NCI-H82 (cell line): ENCODE measurements around the gene KRT82.
"Not testable (repeated sequence)": the region's sequence is repeated elsewhere in the genome, so short reads cannot be mapped to it uniquely, and the experiment has no call there.

Source experiments
- DNase-seq: peaks from one replicate; lab custom pipeline; 2025; lab: John Stamatoyannopoulos, UW

KRT82 gene

GRCh38 chr12:52410589-52411248 is 4.6 kb upstream of the KRT82 start:
- not testable (repeated sequence) for DNase-seq

GRCh38 chr12:52407918-52408317 is 1.8 kb upstream of the KRT82 start:
- DNase-seq, result no peak

- DNase-seq, result no peak
Observed at GRCh38 chr12:52404951-52405350, 1.2 kb downstream of the KRT82 start.

GRCh38 chr12:52403561-52403960 is 2.6 kb downstream of the KRT82 start:
- no peak for DNase-seq

GRCh38 chr12:52402873-52403540 is 3.1 kb downstream of the KRT82 start:
- no peak for DNase-seq

GRCh38 chr12:52402377-52402776 is 3.8 kb downstream of the KRT82 start:
- no peak for DNase-seq

GRCh38 chr12:52401926-52402325 is 4.2 kb downstream of the KRT82 start:
- DNase-seq, result no peak

GRCh38 chr12:52401526-52401925 is 4.6 kb downstream of the KRT82 start:
- no peak for DNase-seq

- no peak for DNase-seq
Observed at GRCh38 chr12:52400906-52401305, 5.2 kb downstream of the KRT82 start.

- DNase-seq, result no peak
Observed at GRCh38 chr12:52399756-52400155, 6.4 kb downstream of the KRT82 start.

- DNase-seq, result no peak
Observed at GRCh38 chr12:52398176-52398575, 8.0 kb downstream of the KRT82 start.

- DNase-seq, result no peak
Observed at GRCh38 chr12:52396656-52397055, 9.5 kb downstream of the KRT82 start.

- DNase-seq, result peak; percentile 25
Observed at GRCh38 chr12:52395761-52396434, 10.2 kb downstream of the KRT82 start.

- DNase-seq, result no peak
Observed at GRCh38 chr12:52394836-52395405, 11.2 kb downstream of the KRT82 start.

GRCh38 chr12:52392465-52393007 is 13.6 kb downstream of the KRT82 start:
- DNase-seq, result no peak

- no peak for DNase-seq
Observed at GRCh38 chr12:52391618-52392002, 14.5 kb downstream of the KRT82 start.

- peak; percentile 28 for DNase-seq
Observed at GRCh38 chr12:52390739-52391617, 15.2 kb downstream of the KRT82 start.

- DNase-seq, result no peak
Observed at GRCh38 chr12:52389313-52390207, 16.6 kb downstream of the KRT82 start.

GRCh38 chr12:52387859-52388258 is 18.3 kb downstream of the KRT82 start:
- no peak for DNase-seq

GRCh38 chr12:52385226-52385702 is 20.9 kb downstream of the KRT82 start, which contains the start of gene KRT84:
KRT84 (minus strand) TSS chr12:52385652; CDS start chr12:52385585, 67 bp downstream.
- no peak for DNase-seq
